ENCODE results near the gene SGTA. TPM values are rescaled to one million over a fixed set of nuclear protein-coding genes. Genes with fewer than 3 reads are reported as not detected.

The SGTA gene
- total RNA-seq, 1 donor from 2014 or later = 29.8 TPM

DNA sequence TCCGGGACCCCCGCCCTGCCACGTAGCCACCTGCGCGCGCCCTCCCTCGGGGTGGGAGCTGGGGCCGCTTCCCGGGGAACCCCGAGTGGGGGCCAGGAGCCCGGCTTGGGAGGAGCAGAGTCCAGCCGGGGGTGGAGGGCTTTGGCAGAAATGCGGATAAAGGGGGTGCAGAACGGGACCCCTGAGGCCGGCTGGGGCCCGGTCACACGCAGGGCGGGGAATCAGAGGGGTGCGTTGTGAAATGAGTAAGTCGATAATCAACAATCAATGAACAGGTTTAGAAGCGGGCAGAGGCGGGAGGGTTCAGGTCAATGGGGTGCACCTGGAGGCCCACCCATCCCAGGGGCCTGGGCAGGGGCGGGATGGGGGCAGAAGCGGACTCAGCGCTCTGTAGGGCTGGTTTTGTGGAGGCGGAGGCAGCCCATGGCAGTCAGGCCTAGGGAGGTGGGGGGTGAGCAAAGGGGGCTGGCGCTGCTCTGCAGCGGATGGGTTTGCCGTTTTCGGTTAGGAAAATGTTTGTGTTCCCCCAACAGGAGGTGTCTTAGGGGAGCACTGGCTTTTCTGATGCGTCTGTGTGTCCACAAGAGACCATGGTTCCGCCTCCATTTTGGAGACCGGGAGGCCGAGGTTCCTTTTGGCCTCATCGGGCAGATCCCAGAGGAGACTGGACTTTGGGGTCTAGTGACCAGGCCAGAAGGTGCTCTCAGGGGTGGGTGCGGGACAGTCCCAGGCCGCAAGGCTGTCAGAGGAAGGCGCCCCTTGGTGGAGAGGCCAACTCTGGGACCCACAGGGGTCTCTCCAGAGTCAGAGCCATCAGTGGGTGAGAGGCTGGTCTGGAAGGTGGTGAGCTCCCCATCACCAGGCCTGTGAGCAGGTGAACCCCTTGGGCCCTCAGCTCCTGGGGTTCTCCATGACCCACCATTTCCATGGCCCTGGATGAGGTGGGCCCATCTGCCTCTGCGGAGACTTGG, 61.2 kb downstream of the SGTA start:
- peaks cover 11% of the 10 kb centered on the region for H3K27me3 ChIP-seq
- peak overlapping the region; percentile 19 to 27 for H3K4me3 ChIP-seq
- no peaks in the 10 kb centered on the region for H3K9me3 ChIP-seq
- no peaks in the 10 kb centered on the region for H3K36me3 ChIP-seq
- intact Hi-C loops (cut with DNase I) = no loop called here
- no peak overlapping the region for H3K27ac ChIP-seq
- peaks cover 16 to 17% of the 10 kb centered on the region in 2 donors for H3K4me1 ChIP-seq
- TF ChIP-seq CTCF (IDR thresholded peaks at IDR 0.05) = no peak
- no peak for DNase-seq (ENCODE audit: low spot score in 2 of 2)

DNA sequence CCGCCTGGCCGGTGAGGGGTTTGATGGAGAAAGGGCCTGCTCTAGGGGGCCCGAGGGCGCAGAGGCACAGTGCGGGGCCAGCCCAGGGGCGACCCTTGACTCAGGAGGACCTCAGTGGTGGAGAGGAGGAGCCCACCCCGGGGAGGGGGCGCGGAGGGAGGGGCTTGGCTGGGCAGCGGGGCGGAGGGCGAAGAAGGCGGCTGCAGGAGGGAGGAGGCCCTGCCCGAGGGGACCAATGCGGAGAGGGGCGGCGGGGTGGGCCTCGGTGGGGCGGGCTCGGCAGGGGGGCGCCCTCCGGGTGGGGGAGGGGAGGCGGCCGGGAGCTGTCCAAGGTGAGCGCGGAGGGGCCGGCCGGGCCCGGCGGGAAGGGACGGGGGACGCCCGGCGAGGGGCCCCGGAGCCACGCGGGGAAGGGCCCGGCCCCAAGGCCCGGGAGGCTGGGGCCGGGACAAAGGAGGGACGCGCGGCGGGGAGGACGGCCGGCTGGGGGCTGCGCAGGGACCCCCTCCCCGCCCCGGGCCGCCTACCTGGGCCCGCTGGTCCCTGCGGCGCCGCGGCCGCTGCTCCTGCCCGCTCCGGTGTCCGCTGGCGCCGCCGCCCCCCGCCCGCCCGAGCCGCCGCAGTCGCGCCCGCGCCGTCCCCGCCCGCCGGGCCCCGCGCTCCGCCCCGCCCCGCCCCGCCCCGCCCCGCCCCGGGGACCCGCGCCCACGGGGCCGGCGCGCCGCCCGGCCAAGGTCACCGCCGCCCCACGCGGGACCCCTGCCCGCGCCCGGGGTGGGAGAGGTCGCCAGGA, 62.1 kb downstream of the SGTA start, which contains the start of gene DIRAS1:
Gene DIRAS1, minus strand, starts transcription at position 596 of the 793 bp plus-strand sequence. CDS start 3,566 bp downstream, outside the sequence.
- no peak for TF ChIP-seq CTCF (IDR thresholded peaks at IDR 0.05)
- no peak for DNase-seq (ENCODE audit: low spot score in 2 of 2)
- Histone ChIP-seq H3K4me3 (peak within 1 kb of the TSS; percentile 31 to 51), H3K36me3 (no peaks in the 10 kb centered on the region), H3K27me3 (peaks cover 11% of the 10 kb centered on the region), H3K27ac (no peak within 1 kb of the TSS), H3K9me3 (no peaks in the 10 kb centered on the region), H3K4me1 (peaks cover 16 to 17% of the 10 kb centered on the region in 2 donors)
- intact Hi-C loops (cut with DNase I) = no loop called here

DNA sequence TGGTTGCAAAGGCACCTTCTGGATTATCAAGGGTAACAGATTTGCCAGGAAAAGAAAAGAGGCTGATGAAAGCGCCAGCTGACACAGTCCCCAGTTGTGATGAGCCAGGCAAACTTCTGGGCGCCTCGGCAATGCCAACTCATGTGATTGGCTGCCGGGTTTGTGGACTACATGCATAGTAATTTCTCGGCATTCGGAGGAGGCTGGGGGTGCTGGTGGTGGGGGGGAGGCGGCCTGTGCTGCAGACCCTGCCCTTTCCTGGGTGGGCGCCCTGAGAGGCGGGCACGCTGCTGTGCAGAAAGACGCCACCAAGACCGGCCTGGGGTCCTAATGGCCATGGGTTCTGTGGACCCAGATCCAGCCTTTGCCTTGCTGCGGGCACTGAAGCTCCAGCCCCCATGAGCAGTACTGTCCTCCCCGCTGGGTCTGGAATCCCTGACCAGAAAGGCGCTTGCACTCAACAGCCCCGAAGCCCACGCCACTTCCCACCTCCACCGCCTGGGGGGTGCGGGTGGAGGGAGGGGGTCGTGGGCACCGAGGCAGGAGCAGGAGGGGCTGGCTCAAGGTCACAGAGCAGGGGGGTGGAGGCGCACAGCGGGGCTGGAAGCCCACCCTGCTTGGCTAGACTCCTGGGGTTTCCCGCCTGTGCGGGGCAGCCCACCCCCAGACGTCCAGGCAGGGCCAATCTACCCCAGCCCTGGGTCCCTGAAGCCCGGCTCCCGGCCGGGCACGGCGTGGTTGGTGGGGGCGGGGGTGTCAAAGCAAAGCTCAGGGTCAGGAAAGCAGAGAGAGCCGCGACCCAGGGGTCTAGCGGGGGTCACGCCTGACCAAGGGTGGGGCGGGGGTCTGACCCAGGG, 62.9 kb downstream of the SGTA start:
- H3K4me3 ChIP-seq = peak overlapping the region; percentile 31 to 51
- TF ChIP-seq CTCF (IDR thresholded peaks at IDR 0.05) = no peak
- H3K4me1 ChIP-seq = peaks cover 16 to 17% of the 10 kb centered on the region in 2 donors
- H3K27ac ChIP-seq = no peak overlapping the region
- no peaks in the 10 kb centered on the region for H3K36me3 ChIP-seq
- DNase-seq (ENCODE audit: low spot score in 2 of 2) = no peak
- H3K9me3 ChIP-seq = no peaks in the 10 kb centered on the region
- peaks cover 11% of the 10 kb centered on the region for H3K27me3 ChIP-seq
- intact Hi-C loops (cut with DNase I) = no loop called here

DNA sequence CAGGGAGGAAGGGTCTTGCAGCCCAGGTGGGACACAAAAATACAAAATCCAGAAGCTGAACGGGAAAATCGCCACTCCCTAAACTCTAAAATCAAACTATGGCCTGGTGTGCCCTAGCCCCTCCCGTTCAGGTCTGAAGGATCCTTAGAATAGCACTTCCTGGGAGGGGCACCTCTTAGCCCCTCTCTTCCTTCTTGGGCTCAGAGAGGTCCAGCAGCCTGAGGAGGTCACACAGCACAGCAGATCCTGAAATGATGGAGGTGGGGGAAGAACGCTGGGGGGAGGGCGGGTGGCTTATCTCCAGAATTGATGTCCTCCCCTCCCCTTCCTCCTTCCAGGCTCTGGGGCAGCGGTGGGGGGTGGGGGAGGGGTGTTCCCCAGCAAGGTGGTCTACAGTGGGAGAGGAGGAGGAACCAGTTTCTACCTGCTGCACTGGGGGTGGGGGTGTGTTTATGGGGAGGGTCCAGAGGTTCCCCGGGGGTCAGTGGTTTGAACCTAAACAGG, 63.8 kb downstream of the SGTA start:
- intact Hi-C loops (cut with DNase I) = no loop called here
- no peaks in the 10 kb centered on the region for H3K36me3 ChIP-seq
- H3K4me1 ChIP-seq = peaks cover 16 to 17% of the 10 kb centered on the region in 2 donors
- no peak overlapping the region for H3K4me3 ChIP-seq
- H3K9me3 ChIP-seq = no peaks in the 10 kb centered on the region
- DNase-seq (ENCODE audit: low spot score in 2 of 2) = no peak
- H3K27ac ChIP-seq = no peak overlapping the region
- H3K27me3 ChIP-seq = peaks cover 11% of the 10 kb centered on the region
- no peak for TF ChIP-seq CTCF (IDR thresholded peaks at IDR 0.05)

Measured in ascending aorta (tissue), 2 donors.